ELF-1 (cell line): Measurements from ENCODE around the gene ZNF618.
A peak's percentile ranks its signal among the peaks of the same experiment; 100 is the strongest.

Source experiments
- DNase-seq: peaks from one replicate; pipeline ENCODE4 v3.0.0-alpha.2; 2016; ENCODE audit warnings: low read depth, low spot score

ZNF618 gene

GRCh38 chr9:114021578-114021977, 145.5 kb downstream of the ZNF618 start:
- no peak for DNase-seq

- no peak for DNase-seq
Measured at GRCh38 chr9:114023961-114024360, 147.9 kb downstream of the ZNF618 start.

- peak; percentile 2 for DNase-seq
Measured at GRCh38 chr9:114025196-114025753, 149.2 kb downstream of the ZNF618 start.

- DNase-seq = no peak
Measured at GRCh38 chr9:114025760-114026159, 149.7 kb downstream of the ZNF618 start.

- DNase-seq = no peak
Measured at GRCh38 chr9:114026335-114026734, 150.2 kb downstream of the ZNF618 start.

- no peak for DNase-seq
Measured at GRCh38 chr9:114027159-114027862, 151.2 kb downstream of the ZNF618 start.

- no peak for DNase-seq
Measured at GRCh38 chr9:114027863-114028465, 151.9 kb downstream of the ZNF618 start.

- DNase-seq = no peak
Measured at GRCh38 chr9:114028646-114029045, 152.5 kb downstream of the ZNF618 start.

GRCh38 chr9:114029311-114030170, 153.4 kb downstream of the ZNF618 start:
- DNase-seq = no peak

- no peak for DNase-seq
Measured at GRCh38 chr9:114030364-114030763, 154.3 kb downstream of the ZNF618 start.

GRCh38 chr9:114031037-114031630, 155.0 kb downstream of the ZNF618 start:
- DNase-seq = no peak

GRCh38 chr9:114031948-114032840, 156.1 kb downstream of the ZNF618 start:
- no peak for DNase-seq

GRCh38 chr9:114033397-114034103, 157.4 kb downstream of the ZNF618 start:
- DNase-seq = peak; percentile 75

- no peak for DNase-seq
Measured at GRCh38 chr9:114034196-114034595, 158.1 kb downstream of the ZNF618 start.

GRCh38 chr9:114034661-114035062, 158.6 kb downstream of the ZNF618 start:
- DNase-seq = no peak

- DNase-seq = peak; percentile 0
Measured at GRCh38 chr9:114035221-114035844, 159.2 kb downstream of the ZNF618 start.

GRCh38 chr9:114035845-114036801, 160.0 kb downstream of the ZNF618 start:
- peak; percentile 0 for DNase-seq

GRCh38 chr9:114037249-114037648, 161.1 kb downstream of the ZNF618 start:
- no peak for DNase-seq
